Inflammatory macrophage (primary cell): Measurements from ENCODE around the gene TUBGCP6.

Experiments
- DNase-seq, 2 donors: peaks; one replicate each; pipeline ENCODE4 v3.0.0-alpha.2; 2020 to 2022

TUBGCP6 gene

GRCh38 chr22:50249341-50250248, 4.8 kb upstream of the TUBGCP6 start:
- DNase-seq: no peak

GRCh38 chr22:50248196-50249081, 3.6 kb upstream of the TUBGCP6 start:
- DNase-seq: no peak

GRCh38 chr22:50247748-50248147, 2.9 kb upstream of the TUBGCP6 start:
- DNase-seq: peak in 1 of 2 donors; percentile 15

- no peak for DNase-seq
These were observed 1.7 kb upstream of the TUBGCP6 start for GRCh38 chr22:50246242-50247175.

- no peak for DNase-seq
These were observed 620 bp upstream of the TUBGCP6 start for GRCh38 chr22:50245214-50246072.

GRCh38 chr22:50243685-50244419, 971 bp downstream of the TUBGCP6 start:
- DNase-seq: peak; percentile 1 to 9

GRCh38 chr22:50242406-50242949, 2.3 kb downstream of the TUBGCP6 start:
- no peak for DNase-seq

- DNase-seq: no peak
These were observed 6.1 kb downstream of the TUBGCP6 start for GRCh38 chr22:50238755-50239154.

GRCh38 chr22:50236731-50237409, 8.0 kb downstream of the TUBGCP6 start:
- peak; percentile 6 to 17 for DNase-seq

GRCh38 chr22:50233223-50233622, 11.6 kb downstream of the TUBGCP6 start:
- no peak for DNase-seq

- no peak for DNase-seq
These were observed 12.2 kb downstream of the TUBGCP6 start for GRCh38 chr22:50232481-50233151.

GRCh38 chr22:50229370-50229769, 15.5 kb downstream of the TUBGCP6 start:
- DNase-seq: no peak

- no peak for DNase-seq
These were observed 16.5 kb downstream of the TUBGCP6 start for GRCh38 chr22:50228366-50228765.

GRCh38 chr22:50227579-50228215, 17.1 kb downstream of the TUBGCP6 start:
- no peak for DNase-seq

GRCh38 chr22:50226875-50227165, 18.0 kb downstream of the TUBGCP6 start:
- no peak for DNase-seq

- DNase-seq: no peak
These were observed 18.6 kb downstream of the TUBGCP6 start for GRCh38 chr22:50226063-50226874.

- no peak for DNase-seq
These were observed 19.4 kb downstream of the TUBGCP6 start for GRCh38 chr22:50225200-50225969.
